Stimulated activated CD4-positive, alpha-beta T cell treated with anti-CD3 and anti-CD28 coated beads, Interleukin-15, amount 100 ng/mL, for 48 hours (primary cell): ENCODE measurements around the gene C2CD3.

ENCODE experiments used
- DNase-seq, 2 donors: peaks; one replicate each; pipeline ENCODE4 v3.0.0-alpha.2; 2020; ENCODE audit warnings: low read depth in 2 of 2

C2CD3 gene

GRCh38 chr11:74018331-74019005 is 152.3 kb downstream of the C2CD3 start:
- DNase-seq = no peak

- DNase-seq = no peak
These were observed 153.2 kb downstream of the C2CD3 start for GRCh38 chr11:74017631-74018030.

GRCh38 chr11:74015919-74016684 is 154.7 kb downstream of the C2CD3 start:
- no peak for DNase-seq

- no peak for DNase-seq
These were observed 155.9 kb downstream of the C2CD3 start for GRCh38 chr11:74014880-74015279.

GRCh38 chr11:74013141-74013540 is 157.7 kb downstream of the C2CD3 start:
- DNase-seq = no peak

- no peak for DNase-seq
These were observed 158.6 kb downstream of the C2CD3 start for GRCh38 chr11:74012074-74012809.

GRCh38 chr11:74011360-74012073 is 159.3 kb downstream of the C2CD3 start:
- DNase-seq = peak; percentile 54 to 57

GRCh38 chr11:74010306-74011300 is 160.2 kb downstream of the C2CD3 start:
- DNase-seq = no peak

- no peak for DNase-seq
These were observed 161.0 kb downstream of the C2CD3 start for GRCh38 chr11:74009675-74010305.

- no peak for DNase-seq
These were observed 161.6 kb downstream of the C2CD3 start for GRCh38 chr11:74009230-74009547.

- no peak for DNase-seq
These were observed 162.2 kb downstream of the C2CD3 start, which contains the start of gene UCP3 for GRCh38 chr11:74008373-74009229. TSS of gene UCP3 (minus strand) at chr11:74009085. CDS start at chr11:74007042, 2,043 bp downstream.

- DNase-seq = no peak
These were observed 163.0 kb downstream of the C2CD3 start for GRCh38 chr11:74007691-74008372.

- no peak for DNase-seq
These were observed 164.0 kb downstream of the C2CD3 start for GRCh38 chr11:74006743-74007304.

- DNase-seq = no peak
These were observed 164.9 kb downstream of the C2CD3 start for GRCh38 chr11:74005721-74006517.

GRCh38 chr11:74004759-74005615 is 165.8 kb downstream of the C2CD3 start:
- peak; percentile 70 to 72 for DNase-seq

GRCh38 chr11:74004046-74004695 is 166.6 kb downstream of the C2CD3 start:
- no peak for DNase-seq
